ENCODE data around the gene FOXN3.

DNA sequence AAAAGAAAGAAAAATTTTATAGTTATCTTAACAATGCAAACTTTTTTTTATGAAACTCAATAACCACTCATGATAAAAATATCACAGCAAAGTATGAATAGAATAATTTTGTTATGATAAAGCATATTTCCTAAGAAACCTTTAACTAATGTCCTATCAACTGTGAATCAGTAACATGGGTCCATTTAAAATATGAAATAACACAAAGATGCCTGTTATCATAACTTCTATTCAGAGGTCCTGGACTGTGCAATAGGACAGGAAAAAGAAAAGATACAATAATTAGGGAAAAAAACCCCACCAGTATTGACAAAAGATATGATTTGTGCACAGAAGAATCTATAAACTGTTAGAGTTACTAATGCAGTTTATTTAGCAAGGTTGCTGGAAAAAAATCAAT lies 245.4 kb downstream of the FOXN3 start:
- no peak for TF ChIP-seq POLR2AphosphoS5 (IDR thresholded peaks at IDR 0.05; ENCODE audit: borderline replicate concordance, low read depth, low read length)
- no peak for TF ChIP-seq EZH2 (IDR thresholded peaks at IDR 0.05)

All from SK-N-MC (cell line).